HuH-7.5 (cell line): ENCODE results near the gene GNS.

Experiments used
- DNase-seq: peaks from one replicate; pipeline ENCODE4 v3.0.0; 2011; ENCODE audit warnings: low spot score

GNS gene

DNA sequence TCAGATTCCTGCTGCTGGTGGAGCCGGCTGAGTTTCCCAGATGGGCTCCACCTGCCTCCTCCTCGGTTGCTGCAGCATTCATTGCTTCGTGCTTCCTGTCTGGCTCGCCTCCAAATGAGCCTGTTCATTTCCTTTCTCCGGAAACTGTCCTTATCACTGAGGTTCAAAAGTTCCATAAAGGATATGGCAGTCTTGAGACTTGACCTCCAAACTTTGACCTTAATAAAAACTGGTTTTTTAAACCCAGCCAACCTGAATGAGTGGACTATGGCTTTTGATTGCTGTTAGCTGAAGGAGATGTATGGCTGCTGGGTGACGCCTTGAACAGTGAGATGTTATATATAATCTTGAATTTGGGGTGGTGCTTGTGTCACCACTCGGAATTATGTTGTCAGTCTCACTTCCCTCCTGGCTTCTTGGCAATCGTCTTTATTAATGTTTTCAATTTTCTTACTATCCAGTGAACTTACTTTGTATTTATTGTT is 86.2 kb downstream of the GNS start:
- no peak for DNase-seq

DNA sequence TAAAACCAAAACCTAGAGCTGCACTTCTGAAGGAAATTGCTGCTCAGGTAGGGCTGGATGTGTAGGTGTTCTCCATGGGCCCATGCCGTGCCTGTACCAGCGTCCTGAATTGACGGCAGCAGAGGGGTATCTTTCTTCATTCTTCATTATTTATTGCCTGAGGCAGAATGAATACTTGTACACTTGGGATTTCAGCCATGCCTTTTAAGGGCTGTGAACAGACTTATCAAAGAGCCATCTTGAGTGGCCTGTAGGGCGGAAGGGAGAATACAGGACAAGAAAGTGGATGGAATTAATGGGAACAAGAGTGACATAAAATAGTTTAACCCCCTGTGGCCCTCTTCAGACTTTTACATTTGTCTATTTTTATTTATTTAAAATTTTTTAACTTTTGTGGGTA is 87.5 kb downstream of the GNS start:
- no peak for DNase-seq

DNA sequence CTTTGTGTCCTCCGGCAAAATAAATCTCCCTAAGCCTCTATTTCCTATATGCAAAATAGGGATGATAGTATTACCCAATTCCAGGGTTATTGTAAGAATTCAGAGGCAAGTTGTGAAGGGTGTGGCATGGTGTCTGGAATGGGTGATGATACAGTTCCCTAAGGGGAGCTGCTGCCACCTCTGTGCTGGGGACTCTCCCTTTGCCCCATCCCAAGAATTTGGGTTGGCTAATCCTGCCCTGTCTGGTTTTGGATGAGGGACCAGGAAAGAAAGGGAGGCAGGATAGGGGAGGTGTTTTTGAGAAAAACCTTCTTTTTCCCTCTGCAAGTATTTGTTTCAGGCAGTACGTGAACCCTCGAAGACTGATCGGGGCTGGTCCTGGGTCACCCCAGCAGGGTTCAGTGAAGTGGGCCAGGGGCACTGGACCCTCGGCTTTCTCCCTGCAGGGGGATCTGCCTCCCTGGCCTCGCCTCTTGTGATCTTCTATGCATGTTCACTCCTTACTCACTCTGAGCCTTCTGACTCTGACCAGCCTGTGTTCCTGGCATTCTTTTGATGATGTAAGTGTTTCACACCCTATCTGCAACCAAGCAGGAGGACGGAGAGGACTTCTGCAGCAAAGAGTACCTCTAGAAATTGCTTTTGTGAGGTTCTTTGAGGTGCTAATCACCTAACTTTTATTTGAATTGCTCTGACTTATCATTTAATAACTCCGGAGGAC is 88.1 kb downstream of the GNS start:
- DNase-seq: no peak

DNA sequence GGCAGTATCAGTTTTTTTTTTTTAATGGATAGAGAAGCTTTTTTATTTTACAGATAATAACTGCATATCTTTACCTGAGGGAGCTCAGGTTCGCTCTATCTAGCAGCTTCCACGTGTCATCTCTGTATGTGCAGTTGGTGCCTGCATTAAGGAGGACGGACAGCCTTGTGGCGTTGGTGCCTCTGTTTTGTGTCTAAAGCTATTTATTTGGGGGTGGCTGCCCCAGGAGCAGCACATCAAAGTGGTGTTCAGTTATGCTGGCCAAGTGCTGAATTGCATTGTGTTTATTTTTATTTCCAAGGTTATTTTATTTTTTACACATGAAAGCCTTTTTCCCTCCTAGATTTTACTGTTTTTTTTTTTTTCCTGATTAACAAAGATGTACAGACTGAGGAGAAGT is 89.2 kb downstream of the GNS start:
- DNase-seq: no peak

DNA sequence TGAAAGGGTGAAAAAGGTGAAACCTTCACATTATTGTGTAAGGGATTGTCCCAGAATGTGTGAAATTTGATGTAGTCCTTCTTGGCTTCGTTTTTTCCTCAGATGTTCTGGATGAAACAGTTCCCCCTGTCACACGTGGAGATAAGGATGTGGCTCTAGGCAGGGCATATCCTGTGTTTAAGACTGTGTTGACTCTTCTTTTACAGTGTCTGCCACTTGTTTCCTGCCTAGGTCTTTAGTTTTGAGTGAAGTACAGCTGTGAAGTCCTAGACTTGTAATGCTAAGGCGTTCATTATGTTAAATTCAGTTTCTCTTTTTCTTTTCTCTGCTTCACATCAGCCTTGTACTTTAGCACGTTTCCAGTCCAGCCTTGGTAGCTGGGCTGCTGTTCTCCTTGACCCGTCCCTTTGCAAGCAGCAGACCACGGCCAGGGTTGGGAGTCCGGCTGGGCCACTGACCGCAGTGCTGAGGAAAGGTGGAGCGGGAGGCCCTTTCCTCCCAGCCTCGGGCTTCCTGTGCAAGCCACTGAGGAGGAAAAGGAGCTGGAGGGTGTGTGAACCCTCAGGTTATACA is 89.8 kb downstream of the GNS start:
- DNase-seq: no peak

DNA sequence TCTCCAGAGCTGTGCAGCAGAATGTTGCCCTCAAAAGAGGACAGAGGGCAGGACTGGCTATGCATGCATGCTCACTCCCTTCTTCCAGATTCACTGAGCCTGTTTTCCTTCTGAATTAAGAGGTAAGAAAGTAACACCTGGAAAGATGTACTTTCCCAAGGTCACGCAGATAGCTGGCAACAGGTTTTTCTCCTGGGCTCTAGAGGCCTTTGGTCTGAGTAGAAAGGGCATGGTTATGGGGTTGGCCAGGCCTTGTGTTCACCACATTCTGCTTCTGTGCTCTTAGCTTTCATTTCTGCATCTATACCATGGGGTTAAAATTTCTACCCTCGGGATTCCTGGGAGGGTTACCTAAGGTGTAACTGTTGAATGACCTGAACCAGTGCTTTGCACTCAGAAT is 91.4 kb downstream of the GNS start:
- no peak for DNase-seq

DNA sequence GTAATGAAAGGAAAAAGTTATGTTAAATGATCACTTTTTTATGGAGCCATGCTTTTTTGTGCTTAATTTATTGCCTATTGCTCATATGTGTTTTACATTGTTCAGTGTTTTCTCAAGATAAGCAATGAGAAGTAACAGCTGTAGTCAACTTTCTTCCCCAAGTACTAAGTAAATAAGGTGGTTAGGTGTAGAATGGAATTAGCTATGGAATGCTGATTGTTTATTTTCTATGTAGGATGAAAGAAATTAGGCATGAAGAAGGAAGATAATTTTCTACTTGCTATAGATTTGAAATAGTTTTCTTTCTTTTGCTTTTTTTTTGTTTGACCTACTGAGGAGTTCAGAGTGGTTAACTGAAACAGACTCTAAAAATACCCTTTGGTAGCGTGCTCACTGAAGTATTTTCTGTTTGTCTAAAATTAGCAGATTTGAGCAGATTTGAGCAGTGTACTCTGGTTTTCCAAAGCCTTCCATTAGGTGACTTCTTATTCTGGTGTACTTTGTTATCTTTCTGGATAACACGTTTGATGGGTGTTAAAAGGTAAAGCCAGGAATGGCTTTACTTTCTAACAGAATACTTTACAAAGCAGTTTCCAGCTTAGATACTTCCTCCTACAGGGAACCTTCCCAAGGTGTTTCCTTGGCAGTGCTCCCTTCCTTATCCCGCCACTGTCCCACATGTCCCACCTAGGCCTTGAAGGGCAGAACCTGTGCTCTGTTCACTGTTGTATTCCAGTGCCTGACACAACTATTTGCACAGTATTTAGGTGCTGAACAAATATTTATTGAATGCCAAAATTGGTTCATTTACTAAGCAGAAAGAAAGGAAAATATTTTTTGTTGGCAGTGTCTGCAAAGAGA is 92.9 kb downstream of the GNS start:
- DNase-seq: no peak

DNA sequence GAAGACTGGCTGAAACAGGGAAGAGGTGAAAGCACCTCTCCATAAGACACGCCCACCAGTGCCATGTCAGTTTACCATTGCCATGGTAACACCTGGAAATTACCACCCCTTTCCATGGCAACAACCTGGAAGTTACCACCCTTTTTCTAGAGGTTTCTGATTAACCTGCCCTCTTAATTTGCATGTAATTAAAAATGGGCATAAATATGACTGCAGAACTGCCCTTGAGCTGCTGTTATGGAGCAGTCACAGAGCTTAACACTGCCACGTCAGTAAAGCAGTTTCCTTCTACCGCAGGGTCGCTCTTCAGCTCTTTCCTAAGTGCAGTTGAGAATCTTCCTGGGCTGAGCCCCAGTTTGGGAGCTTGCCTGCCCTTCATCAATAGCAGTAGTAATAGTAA is 93.7 kb downstream of the GNS start:
- DNase-seq: no peak
